Measurements from ENCODE around the gene LECT2. TPM values are rescaled to one million over a fixed set of nuclear protein-coding genes. Genes with fewer than 3 reads are reported as not detected.

The LECT2 gene
- total RNA-seq, 3 donors from 2014 or later, result not detected

DNA sequence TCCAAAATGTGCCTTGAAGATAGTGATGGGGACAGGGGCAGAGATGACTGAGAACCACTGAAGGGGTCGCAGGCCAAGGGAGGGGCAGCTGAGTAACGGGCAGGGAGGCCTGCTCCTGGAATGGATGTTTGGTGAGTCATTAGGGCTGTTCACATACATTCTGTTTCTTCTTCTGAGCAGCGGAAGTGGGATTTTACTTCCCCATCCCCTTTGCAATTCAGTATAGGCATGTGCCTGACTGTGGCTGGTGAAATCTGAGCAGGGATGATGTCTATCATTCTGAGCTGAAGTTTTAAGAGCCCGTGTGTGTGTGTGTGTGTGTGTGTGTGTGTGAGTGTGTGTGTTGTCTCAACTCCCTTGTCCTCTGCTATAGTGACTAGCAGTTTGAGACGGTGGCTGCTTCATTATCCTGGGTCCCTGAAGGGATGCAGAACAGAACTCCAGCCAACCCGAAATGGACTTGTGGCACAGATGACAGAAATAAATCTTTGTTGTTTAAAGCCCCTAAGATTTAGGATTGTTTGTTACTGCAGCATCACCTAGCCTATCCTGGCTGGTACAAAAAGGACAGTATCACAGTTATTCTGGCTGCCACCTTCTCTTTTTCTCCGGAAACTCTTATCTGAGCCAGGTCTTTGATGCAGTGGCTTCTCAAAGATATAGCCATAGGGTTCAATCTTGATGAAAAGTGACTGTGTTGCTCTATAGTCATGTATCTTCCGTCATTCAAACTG lies 44.8 kb upstream of the LECT2 start:
- Histone ChIP-seq H3K4me1 (no peaks in the 10 kb centered on the region), H3K36me3 (no peaks in the 10 kb centered on the region), H3K27ac (no peak overlapping the region), H3K9me3 (no peaks in the 10 kb centered on the region), H3K4me3 (no peak overlapping the region), H3K27me3 (no peaks in the 10 kb centered on the region)
- DNase-seq (ENCODE audit: low spot score in 2 of 2), result no peak
- TF ChIP-seq, protein P1, sequence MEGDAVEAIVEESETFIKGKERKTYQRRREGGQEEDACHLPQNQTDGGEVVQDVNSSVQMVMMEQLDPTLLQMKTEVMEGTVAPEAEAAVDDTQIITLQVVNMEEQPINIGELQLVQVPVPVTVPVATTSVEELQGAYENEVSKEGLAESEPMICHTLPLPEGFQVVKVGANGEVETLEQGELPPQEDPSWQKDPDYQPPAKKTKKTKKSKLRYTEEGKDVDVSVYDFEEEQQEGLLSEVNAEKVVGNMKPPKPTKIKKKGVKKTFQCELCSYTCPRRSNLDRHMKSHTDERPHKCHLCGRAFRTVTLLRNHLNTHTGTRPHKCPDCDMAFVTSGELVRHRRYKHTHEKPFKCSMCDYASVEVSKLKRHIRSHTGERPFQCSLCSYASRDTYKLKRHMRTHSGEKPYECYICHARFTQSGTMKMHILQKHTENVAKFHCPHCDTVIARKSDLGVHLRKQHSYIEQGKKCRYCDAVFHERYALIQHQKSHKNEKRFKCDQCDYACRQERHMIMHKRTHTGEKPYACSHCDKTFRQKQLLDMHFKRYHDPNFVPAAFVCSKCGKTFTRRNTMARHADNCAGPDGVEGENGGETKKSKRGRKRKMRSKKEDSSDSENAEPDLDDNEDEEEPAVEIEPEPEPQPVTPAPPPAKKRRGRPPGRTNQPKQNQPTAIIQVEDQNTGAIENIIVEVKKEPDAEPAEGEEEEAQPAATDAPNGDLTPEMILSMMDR (IDR thresholded peaks at IDR 0.05), result no peak
- no peak for TF ChIP-seq POLR2A (IDR thresholded peaks at IDR 0.05)
- no peak for TF ChIP-seq POLR2AphosphoS5 (IDR thresholded peaks at IDR 0.05)
- intact Hi-C loops (cut with DNase I; ENCODE audit: low total_unique reads), result no loop called here

DNA sequence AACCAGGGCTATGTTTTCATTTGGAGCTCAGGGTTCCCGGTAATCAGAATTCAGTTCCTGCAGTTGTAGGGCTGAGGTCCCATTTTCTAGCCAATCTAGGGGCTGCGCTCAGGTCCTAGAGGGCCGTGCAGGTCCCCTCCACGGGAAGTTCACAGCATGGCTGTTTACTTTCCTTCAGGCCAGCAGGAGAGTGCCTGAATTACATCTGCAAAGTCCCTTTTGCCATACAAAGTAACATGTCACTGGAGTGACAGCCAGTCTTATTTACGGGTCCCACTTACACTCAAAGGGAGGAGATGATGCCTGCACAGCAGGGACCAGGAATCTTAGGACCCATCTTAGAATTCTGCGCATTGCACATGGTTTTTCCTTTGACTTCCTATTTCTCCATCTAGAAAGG lies 44.1 kb upstream of the LECT2 start:
- Histone ChIP-seq H3K4me3 (no peak overlapping the region), H3K36me3 (no peaks in the 10 kb centered on the region), H3K9me3 (no peaks in the 10 kb centered on the region), H3K4me1 (no peaks in the 10 kb centered on the region), H3K27me3 (no peaks in the 10 kb centered on the region), H3K27ac (no peak overlapping the region)
- no peak for DNase-seq (ENCODE audit: low spot score in 2 of 2)
- TF ChIP-seq, protein P1 (IDR thresholded peaks at IDR 0.05), result no peak
- TF ChIP-seq POLR2A (IDR thresholded peaks at IDR 0.05), result no peak
- TF ChIP-seq POLR2AphosphoS5 (IDR thresholded peaks at IDR 0.05), result no peak
- intact Hi-C loops (cut with DNase I; ENCODE audit: low total_unique reads), result no loop called here

GRCh38 chr5:135997673-135998335 lies 43.0 kb upstream of the LECT2 start:
- Histone ChIP-seq H3K4me3 (no peak overlapping the region), H3K9me3 (no peaks in the 10 kb centered on the region), H3K4me1 (no peaks in the 10 kb centered on the region), H3K27ac (no peak overlapping the region), H3K27me3 (no peaks in the 10 kb centered on the region), H3K36me3 (no peaks in the 10 kb centered on the region)
- intact Hi-C loops (cut with DNase I; ENCODE audit: low total_unique reads), result no loop called here
- TF ChIP-seq POLR2A (IDR thresholded peaks at IDR 0.05), result no peak
- TF ChIP-seq, protein P1 (IDR thresholded peaks at IDR 0.05), result no peak
- TF ChIP-seq POLR2AphosphoS5 (IDR thresholded peaks at IDR 0.05), result no peak
- DNase-seq (ENCODE audit: low spot score in 2 of 2), result no peak

- intact Hi-C loops (cut with DNase I; ENCODE audit: low total_unique reads), result no loop called here
- Histone ChIP-seq H3K4me3 (no peak overlapping the region), H3K27me3 (no peaks in the 10 kb centered on the region), H3K36me3 (no peaks in the 10 kb centered on the region), H3K27ac (no peak overlapping the region), H3K9me3 (no peaks in the 10 kb centered on the region), H3K4me1 (no peaks in the 10 kb centered on the region)
- no peak for TF ChIP-seq POLR2A (IDR thresholded peaks at IDR 0.05)
- no peak for TF ChIP-seq POLR2AphosphoS5 (IDR thresholded peaks at IDR 0.05)
- TF ChIP-seq, protein P1 (IDR thresholded peaks at IDR 0.05), result no peak
- no peak for DNase-seq (ENCODE audit: low spot score in 2 of 2)
These were observed 41.8 kb upstream of the LECT2 start for GRCh38 chr5:135996611-135997010.

DNA sequence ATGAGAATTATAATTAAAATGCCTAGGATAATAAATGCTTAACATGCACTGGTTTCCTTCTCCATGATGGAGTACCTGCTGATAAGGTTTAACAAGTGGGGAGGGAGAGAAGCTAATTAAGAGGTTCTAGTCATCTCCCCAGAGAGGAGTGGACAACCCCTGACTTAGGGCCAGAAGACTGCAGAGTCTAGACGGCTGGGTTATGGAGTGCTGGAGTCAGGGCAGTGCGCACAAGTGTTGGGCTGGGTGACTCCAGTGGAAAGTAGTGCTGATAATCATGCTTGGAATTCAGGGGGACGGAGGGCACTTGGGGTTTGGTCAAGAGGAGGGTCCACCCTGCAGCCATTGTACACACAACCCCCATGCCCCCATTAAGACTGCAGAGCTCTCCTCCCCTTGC lies 41.2 kb upstream of the LECT2 start:
- Histone ChIP-seq H3K27ac (no peak overlapping the region), H3K4me3 (no peak overlapping the region), H3K36me3 (no peaks in the 10 kb centered on the region), H3K27me3 (no peaks in the 10 kb centered on the region), H3K9me3 (no peaks in the 10 kb centered on the region), H3K4me1 (no peaks in the 10 kb centered on the region)
- intact Hi-C loops (cut with DNase I; ENCODE audit: low total_unique reads), result no loop called here
- TF ChIP-seq POLR2AphosphoS5 (IDR thresholded peaks at IDR 0.05) (no peak), POLR2A (IDR thresholded peaks at IDR 0.05) (no peak)
- TF ChIP-seq, protein P1 (IDR thresholded peaks at IDR 0.05), result no peak
- no peak for DNase-seq (ENCODE audit: low spot score in 2 of 2)

All from breast epithelium (tissue), 4 donors.